Activated CD4-positive, alpha-beta T cell treated with anti-CD3 and anti-CD28 coated beads, Interleukin-2, Interleukin-6, amounts not matched to agents 100 ng/mL and 50 ng/mL, durations not matched to agents 16 hours and 8 hours (primary cell): ENCODE results near the gene CYP2C19.
"Not testable (repeated sequence)": the region's sequence is repeated elsewhere in the genome, so short reads cannot be mapped to it uniquely, and the experiment has no call there.

Experiments used
- DNase-seq: peaks from one replicate; pipeline ENCODE4 v3.0.0-alpha.2; 2020

The CYP2C19 gene

DNA sequence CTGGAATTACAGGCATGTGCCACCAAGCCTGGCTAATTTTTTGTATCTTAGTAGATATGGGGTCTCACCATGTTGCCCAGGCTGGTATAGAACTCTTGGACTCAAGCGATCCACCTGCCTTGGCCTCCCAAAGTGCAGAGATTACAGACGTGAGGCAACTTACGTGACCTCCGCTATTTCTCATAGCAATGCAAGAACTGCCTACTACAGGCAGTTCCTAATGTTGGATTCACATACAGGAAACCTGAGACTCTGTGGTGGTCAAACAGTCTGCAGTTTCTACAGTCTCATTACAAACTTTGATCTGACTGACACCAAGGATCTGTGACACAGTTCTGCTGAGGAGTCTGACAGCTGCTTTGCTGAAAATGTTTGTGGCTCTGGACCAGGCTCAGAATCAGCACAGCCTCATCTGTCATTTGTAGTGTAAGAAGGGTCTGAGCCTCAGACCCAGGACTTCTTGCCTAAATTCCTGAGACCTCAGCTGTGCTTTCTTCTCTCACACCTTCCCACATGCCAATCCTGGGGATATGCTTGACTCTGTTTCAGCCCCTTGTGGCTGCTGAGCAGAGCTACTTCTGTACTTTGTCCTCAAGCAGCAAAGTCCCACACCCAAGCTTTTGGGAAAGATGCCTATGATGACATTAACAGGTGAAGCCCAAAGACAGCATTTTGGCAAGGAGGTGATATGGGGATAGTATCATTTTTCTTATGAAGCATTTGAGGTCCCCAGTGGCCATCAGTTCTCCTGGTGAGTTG lies 128.0 kb downstream of the CYP2C19 start:
- DNase-seq, result no peak

DNA sequence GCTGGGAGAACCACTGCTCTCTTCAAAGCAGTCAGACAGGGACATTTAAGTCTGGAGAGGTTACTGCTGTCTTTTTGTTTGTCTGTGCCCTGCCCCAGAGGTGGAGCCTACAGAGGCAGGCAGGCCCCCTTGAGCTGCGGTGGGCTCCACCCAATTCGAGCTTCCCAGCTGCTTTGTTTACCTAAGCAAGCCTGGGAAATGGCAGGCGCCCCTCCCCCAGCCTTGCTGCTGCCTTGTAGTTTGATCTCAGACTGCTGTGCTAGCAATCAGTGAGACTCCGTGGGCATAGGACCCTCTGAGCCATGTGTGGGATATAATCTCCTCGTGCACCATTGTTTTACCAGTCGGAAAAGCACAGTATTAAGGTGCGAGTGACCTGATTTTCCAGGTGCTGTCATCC lies 135.9 kb downstream of the CYP2C19 start:
- not testable (repeated sequence) for DNase-seq

DNA sequence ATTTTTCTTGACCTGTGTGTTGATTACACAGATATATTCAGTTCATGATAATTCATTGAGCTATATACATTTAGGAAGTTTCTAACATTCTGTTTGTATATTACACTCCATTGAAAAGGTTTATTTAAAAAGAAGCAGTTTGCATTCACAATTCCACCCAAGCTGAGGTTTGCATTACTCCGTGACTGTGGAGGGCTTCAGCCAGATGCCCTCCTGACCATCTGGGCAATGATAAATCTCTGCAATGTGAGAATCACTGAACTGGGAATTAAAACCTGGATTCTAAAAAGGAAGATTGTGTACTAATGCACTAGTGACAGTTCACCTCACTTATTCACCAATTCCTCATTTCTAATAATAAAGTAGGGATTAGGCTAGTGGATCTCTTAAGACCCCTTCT lies 139.6 kb downstream of the CYP2C19 start:
- no peak for DNase-seq

DNA sequence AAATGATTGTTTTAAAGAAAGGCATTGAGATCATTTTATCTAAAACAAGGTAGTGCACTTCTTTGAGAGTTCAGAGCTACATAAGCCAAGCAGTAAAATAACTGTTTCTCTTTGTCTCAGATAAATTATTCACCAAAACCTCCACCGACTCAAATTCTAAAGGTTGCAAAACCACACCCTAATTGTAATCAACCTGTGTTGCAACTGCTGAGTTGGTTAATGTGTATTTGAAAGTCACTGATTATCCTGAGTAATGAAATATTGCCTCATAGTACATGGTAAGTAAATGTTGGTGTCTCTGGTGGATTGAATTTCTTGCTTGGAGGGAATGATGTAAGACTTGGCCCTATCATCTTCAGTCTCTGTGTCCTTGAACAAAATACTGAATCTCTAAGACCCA lies 140.1 kb downstream of the CYP2C19 start:
- DNase-seq, result no peak
